Measurements from ENCODE around the gene SPON1. TPM values are rescaled to one million over a fixed set of nuclear protein-coding genes. Genes with fewer than 3 reads are reported as not detected.

The SPON1 gene
- total and polyA plus RNA-seq, 2 of the 8 experiments (the other 6 are each of a cell fraction or from before 2014, with no cell fraction given) = 1.5 to 5.4 TPM

DNA sequence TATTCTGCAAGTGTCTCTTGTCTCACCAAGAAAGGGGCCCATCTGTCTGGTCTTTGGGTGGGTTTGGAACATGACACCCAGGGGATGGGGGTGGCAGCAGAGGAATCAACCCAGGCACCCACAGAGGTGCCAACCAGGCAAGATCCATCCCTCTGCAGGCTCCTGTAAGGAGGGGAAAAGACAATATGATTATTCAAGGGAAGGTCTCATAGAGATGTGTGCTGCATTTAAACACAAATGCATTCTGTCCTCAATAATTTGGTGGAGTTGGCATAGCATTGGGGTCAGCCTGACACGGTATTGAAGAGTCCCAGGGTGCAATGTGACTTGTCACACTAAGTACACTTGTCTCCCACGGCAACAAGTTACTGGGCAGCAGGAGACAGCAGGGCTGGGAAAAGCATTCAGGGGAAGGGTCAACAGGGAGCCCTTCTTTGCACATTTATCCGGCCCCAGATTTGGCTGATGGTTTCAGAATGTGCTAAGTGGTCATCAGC is 33.1 kb upstream of the SPON1 start:
- Histone ChIP-seq H3K4me1 (replicated peaks in 1 of 4; ENCODE audit: control insufficient read depth in 3 of 4, insufficient read depth in 4 of 4, low read length in 3 of 4) (peaks cover 0 to 2% (median 0%) of the 10 kb centered on the region in 4 experiments; a peak in 1 of 7 replicates), H3K36me3 (ENCODE audit: control insufficient read depth in 2 of 4, insufficient read depth in 4 of 4, low read length in 3 of 4) (no peaks in the 10 kb centered on the region), H3K9me3 (ENCODE audit: insufficient read depth in 2 of 2, low read depth in 1 of 2, low read length in 1 of 2) (no peaks in the 10 kb centered on the region; a peak in 1 of 4 replicates), H3K79me2 (ENCODE audit: control insufficient read depth in 1 of 2, insufficient read depth in 2 of 2, low read length in 2 of 2) (no peaks in the 10 kb centered on the region), H4K5ac (ENCODE audit: insufficient read length, low read depth, low read length) (no peak overlapping the region), H2AFZ (ENCODE audit: low read length) (no peak overlapping the region), H3K9ac (replicated peaks in 1 of 4; ENCODE audit: extremely low read depth in 1 of 4, low read depth in 3 of 4, low read length in 3 of 4) (no peak overlapping the region), H3K23ac (ENCODE audit: insufficient read length) (no peak overlapping the region), H3K27ac (ENCODE audit: low read depth, low read length) (no peak overlapping the region), H2BK5ac (ENCODE audit: low read depth, low read length) (no peak overlapping the region), H2BK120ac (replicated peaks; ENCODE audit: low read depth, low read length) (no peak overlapping the region), H2AK5ac (ENCODE audit: low read depth, low read length) (no peak overlapping the region), H3K4me2 (ENCODE audit: insufficient read depth in 1 of 2, low read depth in 2 of 2, low read length in 2 of 2) (no peak overlapping the region), H4K8ac (ENCODE audit: extremely low read depth, insufficient read depth, low read length) (no peak overlapping the region), H3K4ac (replicated peaks; ENCODE audit: insufficient read length, low read depth, low read length) (no peak overlapping the region), H3K14ac (ENCODE audit: insufficient read length) (no peak overlapping the region), H4K91ac (replicated peaks; ENCODE audit: insufficient read length, low read length) (no peak overlapping the region), H3K23me2 (ENCODE audit: low read depth, low read length) (no peaks in the 10 kb centered on the region), H2BK20ac (ENCODE audit: low read length) (no peak overlapping the region), H2BK15ac (ENCODE audit: low read length) (no peak overlapping the region), H3K18ac (ENCODE audit: extremely low read depth, low read length) (no peak overlapping the region), H4K20me1 (replicated peaks in 1 of 2; ENCODE audit: control insufficient read depth in 1 of 2, insufficient read depth in 2 of 2, low read length in 2 of 2) (no peaks in the 10 kb centered on the region), H3K79me1 (ENCODE audit: low read depth, low read length) (no peaks in the 10 kb centered on the region), H3K56ac (replicated peaks; ENCODE audit: insufficient read length, low read depth, low read length) (no peak overlapping the region), H3K27me3 (replicated peaks in 1 of 4; ENCODE audit: control insufficient read depth in 3 of 4, extremely low read depth in 1 of 4, insufficient read depth in 3 of 4, low read length in 3 of 4) (no peaks in the 10 kb centered on the region), H3K4me3 (ENCODE audit: extremely low read depth in 1 of 4, insufficient read depth in 2 of 4, low read depth in 3 of 4, low read length in 4 of 4) (no peak overlapping the region), H2BK12ac (ENCODE audit: low read depth, low read length) (no peak overlapping the region)
- ChIA-PET CTCF (ENCODE audit: partially characterized antibody) (no interaction called here), POLR2A (ENCODE audit: partially characterized antibody) (no interaction called here)
- 90% methylated on average over 3 of the region's 3 CpGs; no CpG with 5 or more reads in 1 of the 2 experiments for WGBS, 2 experiments (ENCODE audit: extremely low coverage in 1 of 2, insufficient coverage in 1 of 2, insufficient read length in 1 of 2, insufficient replicate concordance in 2 of 2, low coverage in 1 of 2, low lambda C conversion rate in 2 of 2, missing lambda C conversion rate in 1 of 2)
- DNase-seq (ENCODE audit: low read depth in 1 of 2, low spot score in 2 of 2) (no peak), FAIRE-seq (no peak)
- TF ChIP-seq POU5F1 (IDR thresholded peaks at IDR 0.05; ENCODE audit: low read depth, low read length) (no peak), SAP30 (IDR thresholded peaks at IDR 0.05; ENCODE audit: insufficient read depth, insufficient replicate concordance, low read length) (no peak), TBP (IDR thresholded peaks at IDR 0.05; ENCODE audit: low read depth, low read length) (no peak), CBX5 (IDR thresholded peaks at IDR 0.05; ENCODE audit: low read depth, low read length) (no peak), RFX5 (IDR thresholded peaks at IDR 0.05; ENCODE audit: borderline replicate concordance, low read depth, low read length) (no peak)
